Uterus (tissue), 2 donors: ENCODE results near the gene ICAM5.

Experiments used
- POLR2A ChIP-seq, 2 donors: fragments of 450-650 bp; IDR thresholded peaks; one replicate each; pipeline ENCODE4 v1.6.1; 2016; ENCODE audit warnings: antibody characterized with exemption in 2 of 2, mild to moderate bottlenecking in 1 of 2, moderate library complexity in 1 of 2
- TF ChIP-seq, protein P1 (sequence below), 4 experiments: fragments of 200-600 bp in 2 of 4; fragments of 450-650 bp in 2 of 4; sonication (generic) in 2 of 4; IDR thresholded peaks; one replicate each; pipeline ENCODE4 v1.5.1; 2016 to 2019; ENCODE audit warnings: antibody characterized with exemption in 4 of 4, mild to moderate bottlenecking in 2 of 4, moderate library complexity in 1 of 4

DNA sequence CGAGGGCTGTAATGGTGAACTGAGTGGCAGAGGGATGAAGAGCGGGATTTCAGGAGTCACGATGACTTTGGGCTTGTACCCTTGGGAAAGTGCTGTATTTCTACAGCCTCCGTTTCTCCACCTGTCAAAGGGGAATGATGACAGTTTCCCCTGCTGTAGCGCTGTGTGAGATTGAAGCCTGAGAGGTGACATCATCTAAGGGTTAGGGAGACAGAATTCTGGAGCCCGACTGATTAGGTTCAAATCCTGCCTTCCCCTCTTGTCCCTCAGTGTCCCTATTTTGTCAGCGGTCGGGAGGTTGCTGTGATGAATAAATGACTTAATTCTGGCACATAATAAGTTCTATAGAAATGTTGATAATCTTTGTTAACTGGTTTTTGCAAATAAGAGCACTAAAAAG lies 37.0 kb upstream of the ICAM5 start:
- TF ChIP-seq, protein P1, sequence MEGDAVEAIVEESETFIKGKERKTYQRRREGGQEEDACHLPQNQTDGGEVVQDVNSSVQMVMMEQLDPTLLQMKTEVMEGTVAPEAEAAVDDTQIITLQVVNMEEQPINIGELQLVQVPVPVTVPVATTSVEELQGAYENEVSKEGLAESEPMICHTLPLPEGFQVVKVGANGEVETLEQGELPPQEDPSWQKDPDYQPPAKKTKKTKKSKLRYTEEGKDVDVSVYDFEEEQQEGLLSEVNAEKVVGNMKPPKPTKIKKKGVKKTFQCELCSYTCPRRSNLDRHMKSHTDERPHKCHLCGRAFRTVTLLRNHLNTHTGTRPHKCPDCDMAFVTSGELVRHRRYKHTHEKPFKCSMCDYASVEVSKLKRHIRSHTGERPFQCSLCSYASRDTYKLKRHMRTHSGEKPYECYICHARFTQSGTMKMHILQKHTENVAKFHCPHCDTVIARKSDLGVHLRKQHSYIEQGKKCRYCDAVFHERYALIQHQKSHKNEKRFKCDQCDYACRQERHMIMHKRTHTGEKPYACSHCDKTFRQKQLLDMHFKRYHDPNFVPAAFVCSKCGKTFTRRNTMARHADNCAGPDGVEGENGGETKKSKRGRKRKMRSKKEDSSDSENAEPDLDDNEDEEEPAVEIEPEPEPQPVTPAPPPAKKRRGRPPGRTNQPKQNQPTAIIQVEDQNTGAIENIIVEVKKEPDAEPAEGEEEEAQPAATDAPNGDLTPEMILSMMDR (IDR thresholded peaks at IDR 0.05): no peak
- no peak for TF ChIP-seq POLR2A (IDR thresholded peaks at IDR 0.05)
